ENCODE data around the gene ZNF37A.
"Not testable (repeated sequence)": the region's sequence is repeated elsewhere in the genome, so short reads cannot be mapped to it uniquely, and the experiment has no call there.

Gene ZNF37A

GRCh38 chr10:38094158-38094926, at the start of gene ZNF37A:
ZNF37A (plus strand) TSS chr10:38094337; CDS start chr10:38096618, 2,281 bp downstream.
- DNase-seq = peak; percentile 97

- DNase-seq = no peak
Measured at GRCh38 chr10:38045129-38045528, 49.0 kb upstream of the ZNF37A start.

- no peak for DNase-seq
Measured at GRCh38 chr10:38047666-38048065, 46.5 kb upstream of the ZNF37A start.

- no peak for DNase-seq
Measured at GRCh38 chr10:38050212-38050611, 43.9 kb upstream of the ZNF37A start.

- no peak for DNase-seq
Measured at GRCh38 chr10:38054361-38054797, 39.8 kb upstream of the ZNF37A start.

- DNase-seq = not testable (repeated sequence)
Measured at GRCh38 chr10:38055274-38055894, 38.8 kb upstream of the ZNF37A start.

GRCh38 chr10:38069663-38070062, 24.5 kb upstream of the ZNF37A start:
- not testable (repeated sequence) for DNase-seq

GRCh38 chr10:38070501-38070900, 23.6 kb upstream of the ZNF37A start:
- no peak for DNase-seq

GRCh38 chr10:38072552-38072951, 21.6 kb upstream of the ZNF37A start:
- no peak for DNase-seq

- DNase-seq = no peak
Measured at GRCh38 chr10:38076687-38077086, 17.4 kb upstream of the ZNF37A start.

- not testable (repeated sequence) for DNase-seq
Measured at GRCh38 chr10:38093318-38093717, 819 bp upstream of the ZNF37A start.

- no peak for DNase-seq
Measured at GRCh38 chr10:38093816-38094157, 350 bp upstream of the ZNF37A start.

GRCh38 chr10:38094927-38095574, 914 bp downstream of the ZNF37A start:
- no peak for DNase-seq

GRCh38 chr10:38102880-38103279, 8.7 kb downstream of the ZNF37A start:
- no peak for DNase-seq

GRCh38 chr10:38103756-38104155, 9.6 kb downstream of the ZNF37A start:
- no peak for DNase-seq

- no peak for DNase-seq
Measured at GRCh38 chr10:38112159-38112558, 18.0 kb downstream of the ZNF37A start.

- no peak for DNase-seq
Measured at GRCh38 chr10:38118072-38118807, 24.1 kb downstream of the ZNF37A start.

GRCh38 chr10:38119038-38119437, 24.9 kb downstream of the ZNF37A start:
- DNase-seq = no peak

- DNase-seq = no peak
Measured at GRCh38 chr10:38127812-38128211, 33.7 kb downstream of the ZNF37A start.

GRCh38 chr10:38143587-38143986, 49.5 kb downstream of the ZNF37A start:
- no peak for DNase-seq

GRCh38 chr10:38146579-38147333, 52.6 kb downstream of the ZNF37A start:
- DNase-seq = no peak

GRCh38 chr10:38147686-38148085, 53.5 kb downstream of the ZNF37A start:
- no peak for DNase-seq
